HG03066 (cell line): ENCODE measurements around the gene OR51B6.
"Not testable (repeated sequence)": the region's sequence is repeated elsewhere in the genome, so short reads cannot be mapped to it uniquely, and the experiment has no call there.

Source experiments
- ATAC-seq: cut with Tn5 transposase; IDR thresholded peaks from one replicate; pipeline ENCODE4 v1.9.1; 2021; ENCODE audit warnings: low read depth; ENCODE audit not compliant: unreplicated experiment

OR51B6 gene

GRCh38 chr11:5363679-5364078 lies 12.4 kb downstream of the OR51B6 start:
- no peak for ATAC-seq

DNA sequence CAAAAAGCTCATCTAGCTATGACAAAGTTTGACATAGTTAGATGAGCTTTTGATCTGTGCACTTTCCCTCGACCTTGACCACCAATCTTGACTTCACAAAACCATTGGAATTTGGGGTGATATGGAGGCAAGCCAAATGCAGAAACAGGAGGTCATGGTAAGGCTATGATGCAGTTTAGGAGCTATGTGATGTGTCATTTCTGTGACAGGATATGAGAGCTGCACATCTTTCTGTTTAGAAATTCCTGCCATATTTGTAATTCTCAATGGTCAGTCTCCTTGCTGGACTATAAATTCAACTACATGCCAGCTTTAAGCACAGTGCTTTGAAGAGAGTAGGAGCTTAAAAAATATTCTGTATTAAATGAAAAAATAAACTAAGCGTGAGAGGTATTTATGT lies 12.9 kb downstream of the OR51B6 start:
- ATAC-seq = no peak

DNA sequence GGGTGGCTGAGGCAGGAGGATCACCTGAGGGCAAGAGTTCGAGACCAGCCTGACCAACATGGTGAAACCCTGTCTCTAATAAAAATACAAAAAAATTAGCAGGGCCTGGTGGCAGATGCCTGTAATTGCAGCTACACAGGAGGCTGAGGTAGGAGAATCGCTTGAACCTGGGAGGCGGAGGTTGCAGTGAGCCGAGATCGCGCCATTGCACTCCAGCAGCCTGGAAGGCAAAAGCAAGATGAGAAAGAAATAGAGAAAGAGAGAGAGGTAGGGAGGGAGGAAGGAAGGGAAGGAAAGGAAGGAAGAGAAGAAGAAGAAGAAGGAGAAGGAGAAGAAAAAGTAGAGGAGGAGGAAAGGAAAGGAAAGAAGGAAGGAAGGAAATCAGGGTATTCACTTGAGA lies 15.1 kb downstream of the OR51B6 start:
- not testable (repeated sequence) for ATAC-seq

- no peak for ATAC-seq
These were observed 15.5 kb downstream of the OR51B6 start for GRCh38 chr11:5366856-5367255.

DNA sequence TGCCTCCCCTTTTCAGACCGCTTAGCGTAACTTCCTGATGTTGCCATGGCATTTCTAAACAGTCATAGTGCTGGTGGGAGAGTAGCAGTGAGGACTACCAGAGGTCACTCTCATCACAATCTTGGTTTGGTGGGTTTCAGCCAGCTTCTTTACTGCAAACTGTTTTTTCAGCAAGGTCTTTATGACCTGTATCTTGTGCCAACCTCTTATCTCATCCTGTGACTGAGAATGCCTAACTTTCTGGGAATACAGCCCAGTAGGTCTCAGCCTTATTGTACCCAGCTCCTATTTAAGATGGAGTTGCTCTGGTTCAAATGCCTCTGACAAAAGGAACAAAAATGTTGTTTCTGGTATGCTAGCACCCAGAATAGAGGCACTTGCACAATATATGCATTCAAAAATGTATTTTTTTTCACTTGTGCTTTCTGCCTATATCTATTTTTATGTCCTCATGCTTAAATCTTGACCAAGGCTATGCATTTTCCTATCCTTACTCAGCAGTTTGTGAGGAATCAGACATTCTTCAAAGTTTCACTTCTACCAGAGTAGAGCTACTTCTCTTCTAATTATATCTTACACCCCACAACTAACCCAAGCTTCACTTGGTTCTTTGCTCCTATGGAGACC lies 16.3 kb downstream of the OR51B6 start:
- ATAC-seq = peak; percentile 45

DNA sequence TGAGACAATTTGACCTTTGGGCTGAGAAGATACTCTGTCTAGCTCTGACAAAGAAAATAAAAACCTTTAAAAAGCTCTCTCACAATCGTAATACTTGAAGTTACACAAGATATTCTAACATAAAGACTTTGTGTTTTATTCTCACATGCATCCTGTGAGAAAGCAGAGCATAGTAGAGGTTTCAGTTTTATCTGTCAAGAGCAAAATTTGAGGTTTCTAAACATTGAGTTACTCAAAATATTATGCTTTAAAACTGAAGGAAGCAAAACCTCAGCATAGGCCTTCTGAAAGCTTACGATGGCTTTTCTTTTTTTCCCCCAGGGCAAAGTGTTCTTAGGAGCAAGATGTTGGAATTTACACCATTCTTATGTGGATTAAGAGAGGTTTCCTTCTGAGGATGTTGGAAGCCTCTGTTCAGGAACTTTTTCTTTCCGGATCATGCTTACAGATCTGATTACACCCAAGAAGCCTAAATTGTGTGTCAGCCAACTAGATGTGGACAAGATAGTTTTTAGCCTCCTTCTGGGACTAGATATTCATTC lies 17.3 kb downstream of the OR51B6 start:
- peak; percentile 60 for ATAC-seq

GRCh38 chr11:5369789-5370188 lies 18.5 kb downstream of the OR51B6 start:
- no peak for ATAC-seq

- peak; percentile 98 for ATAC-seq
These were observed 29.5 kb downstream of the OR51B6 start for GRCh38 chr11:5380740-5381342.

GRCh38 chr11:5383576-5383975 lies 32.3 kb downstream of the OR51B6 start, which contains the start of gene OR51M1:
TSS of gene OR51M1 (plus strand) at chr11:5383812. CDS start at chr11:5389399, 5,587 bp downstream.
- ATAC-seq = no peak

- ATAC-seq = no peak
These were observed 33.0 kb downstream of the OR51B6 start for GRCh38 chr11:5384335-5384734.

DNA sequence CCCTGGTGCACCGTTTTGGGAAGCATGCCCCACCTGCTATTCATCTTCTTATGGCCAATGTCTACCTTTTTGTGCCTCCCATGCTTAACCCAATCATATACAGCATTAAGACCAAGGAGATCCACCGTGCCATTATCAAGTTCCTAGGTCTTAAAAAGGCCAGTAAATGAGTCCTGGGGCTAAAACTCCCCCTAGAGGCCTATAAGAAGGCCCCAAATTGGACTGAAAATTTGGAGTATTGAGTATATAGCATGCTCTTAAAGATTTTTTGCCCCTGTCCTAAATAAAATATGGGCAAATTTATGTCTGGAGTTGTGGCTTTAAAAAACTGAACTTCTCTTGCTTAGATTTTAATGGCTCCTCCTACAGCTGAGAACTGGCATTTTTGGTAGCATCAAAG lies 38.9 kb downstream of the OR51B6 start:
- ATAC-seq = no peak

- ATAC-seq = no peak
These were observed 42.8 kb downstream of the OR51B6 start for GRCh38 chr11:5394091-5394490.

DNA sequence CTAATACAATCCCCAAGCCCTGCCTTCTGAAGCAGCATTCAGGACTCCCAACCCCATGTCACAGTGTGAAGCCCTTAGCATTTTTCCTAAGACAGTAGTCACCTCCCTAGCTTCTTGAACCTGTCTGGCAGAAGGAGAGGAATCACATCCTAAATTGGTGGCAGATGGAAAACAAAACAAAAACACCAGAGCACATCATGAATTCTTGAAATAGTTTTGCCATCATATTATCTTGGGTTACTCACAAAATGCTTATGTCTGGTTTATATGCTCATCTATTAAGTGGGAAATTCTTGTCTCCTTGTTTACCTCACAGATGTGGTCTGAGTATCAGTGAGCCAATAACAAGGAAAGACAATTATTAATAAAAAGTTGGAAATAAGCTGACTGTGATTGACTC lies 47.6 kb downstream of the OR51B6 start:
- no peak for ATAC-seq
